Rectal smooth muscle tissue (tissue), 1 donor: Measurements from ENCODE around the gene TOR1A.
A peak's percentile ranks its signal among the peaks of the same experiment; 100 is the strongest.

ENCODE experiments used
- H3K27ac ChIP-seq: one replicate; pipeline ENCODE4 v1.7.0; 2013; ENCODE audit warnings: low read depth, low read length, inconsistent platforms
- H3K27me3 ChIP-seq: one replicate; pipeline ENCODE4 v1.7.0; 2013; ENCODE audit warnings: low read length; ENCODE audit not compliant: control insufficient read depth, insufficient read depth
- H3K36me3 ChIP-seq: one replicate; pipeline ENCODE4 v1.7.0; 2013; ENCODE audit warnings: low read length; ENCODE audit not compliant: control insufficient read depth, insufficient read depth
- H3K4me1 ChIP-seq: one replicate; pipeline ENCODE4 v1.7.0; 2013; ENCODE audit warnings: low read length; ENCODE audit not compliant: control insufficient read depth, insufficient read depth
- H3K4me3 ChIP-seq: one replicate; pipeline ENCODE4 v1.7.0; 2013; ENCODE audit warnings: low read length
- H3K9ac ChIP-seq: one replicate; pipeline ENCODE4 v1.7.0; 2013; ENCODE audit warnings: low read length

The TOR1A gene

DNA sequence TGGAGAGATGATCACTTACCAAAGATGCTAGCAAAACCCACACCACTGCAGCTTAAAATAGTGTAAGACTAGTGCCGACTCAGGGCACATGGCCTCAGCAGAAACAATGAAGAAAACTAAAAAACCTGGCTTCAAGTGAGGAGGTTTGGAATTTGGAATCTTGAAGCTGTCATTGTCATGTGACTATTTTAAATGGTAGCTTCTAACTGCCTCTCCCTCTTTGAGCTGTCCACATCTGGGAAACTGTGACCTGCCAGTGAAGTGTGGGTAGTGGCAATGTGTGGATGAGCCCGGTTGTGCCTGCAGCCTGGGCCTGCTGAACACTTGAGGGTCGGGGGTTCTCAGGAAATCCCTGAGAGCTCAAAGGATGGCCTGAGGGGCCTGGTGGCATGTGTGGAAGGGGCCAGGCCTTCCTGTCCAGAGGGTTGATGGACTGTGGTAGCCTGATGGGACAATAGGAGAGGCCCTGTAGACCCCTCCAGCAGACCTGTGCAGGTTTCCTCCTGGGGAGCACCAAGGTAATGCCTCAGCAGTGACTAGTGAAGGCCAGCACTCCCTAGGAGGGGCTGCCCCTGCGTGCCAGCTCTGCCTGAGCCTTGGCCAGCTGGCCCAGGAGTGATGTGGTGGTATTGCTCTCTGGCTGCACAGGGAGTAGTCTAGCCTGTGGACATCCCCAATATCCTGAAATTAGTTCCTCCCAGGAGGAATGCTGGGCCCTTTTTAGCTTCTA, 24.9 kb upstream of the TOR1A start:
- Histone ChIP-seq H3K4me1 (no peaks in the 10 kb centered on the region), H3K36me3 (peaks cover 15% of the 10 kb centered on the region), H3K27ac (no peak overlapping the region), H3K4me3 (no peak overlapping the region), H3K27me3 (no peaks in the 10 kb centered on the region), H3K9ac (no peak overlapping the region)

DNA sequence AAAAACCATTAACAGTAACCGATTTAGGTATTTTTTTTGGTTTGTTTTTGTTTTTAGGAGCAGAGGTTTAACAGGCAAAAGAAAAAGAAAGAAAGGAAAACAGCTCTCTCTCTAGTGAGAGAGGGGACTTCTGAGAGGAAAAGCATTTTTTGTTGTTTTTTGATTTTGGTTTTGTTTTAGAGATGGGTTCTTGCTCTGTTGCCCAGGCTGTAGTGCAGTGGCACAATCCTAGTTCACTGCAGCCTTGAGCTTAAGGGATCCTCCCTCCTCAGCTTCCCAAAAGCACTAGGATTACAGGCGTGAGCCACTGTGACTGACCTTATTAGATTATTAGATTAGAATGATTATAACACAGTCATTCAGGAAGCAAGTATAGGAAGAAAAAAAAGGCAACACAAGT, 21.4 kb upstream of the TOR1A start:
- H3K27ac ChIP-seq: no peak overlapping the region
- no peaks in the 10 kb centered on the region for H3K4me1 ChIP-seq
- no peak overlapping the region for H3K4me3 ChIP-seq
- no peaks in the 10 kb centered on the region for H3K27me3 ChIP-seq
- H3K36me3 ChIP-seq: no peaks in the 10 kb centered on the region
- no peak overlapping the region for H3K9ac ChIP-seq

GRCh38 chr9:129841071-129841470, 17.1 kb upstream of the TOR1A start:
- Histone ChIP-seq H3K27me3 (no peaks in the 10 kb centered on the region), H3K36me3 (no peaks in the 10 kb centered on the region), H3K9ac (no peak overlapping the region), H3K4me1 (peaks cover 2% of the 10 kb centered on the region), H3K27ac (no peak overlapping the region), H3K4me3 (no peak overlapping the region)

DNA sequence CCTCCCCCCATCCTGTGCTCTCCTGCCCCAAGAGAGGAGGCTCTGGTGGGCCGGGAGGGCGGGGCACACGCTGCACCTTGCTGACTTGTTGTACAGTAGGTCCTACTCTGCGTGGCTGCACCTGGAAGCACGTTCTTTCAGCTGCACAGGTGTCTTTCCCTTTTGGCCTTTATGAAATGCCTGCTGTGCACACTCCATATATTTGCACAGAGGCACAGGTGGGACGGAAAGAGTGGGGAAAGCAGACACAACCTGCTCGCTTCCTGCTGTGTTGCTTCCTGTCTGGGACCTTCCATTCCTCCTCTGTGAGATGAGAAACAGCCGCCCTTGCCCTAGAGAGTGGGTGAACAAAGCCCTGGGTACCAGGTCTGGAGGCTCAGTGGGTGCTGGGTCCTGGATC, 16.1 kb upstream of the TOR1A start:
- peaks cover 2% of the 10 kb centered on the region for H3K4me1 ChIP-seq
- H3K27ac ChIP-seq: no peak overlapping the region
- no peak overlapping the region for H3K9ac ChIP-seq
- H3K27me3 ChIP-seq: no peaks in the 10 kb centered on the region
- no peaks in the 10 kb centered on the region for H3K36me3 ChIP-seq
- no peak overlapping the region for H3K4me3 ChIP-seq

GRCh38 chr9:129839324-129840023, 15.5 kb upstream of the TOR1A start:
- no peaks in the 10 kb centered on the region for H3K36me3 ChIP-seq
- no peak overlapping the region for H3K27ac ChIP-seq
- H3K9ac ChIP-seq: no peak overlapping the region
- no peaks in the 10 kb centered on the region for H3K27me3 ChIP-seq
- H3K4me3 ChIP-seq: no peak overlapping the region
- H3K4me1 ChIP-seq: peaks cover 2% of the 10 kb centered on the region

- Histone ChIP-seq H3K36me3 (no peaks in the 10 kb centered on the region), H3K4me1 (peaks cover 2% of the 10 kb centered on the region), H3K27ac (no peak overlapping the region), H3K9ac (no peak overlapping the region), H3K27me3 (no peaks in the 10 kb centered on the region), H3K4me3 (no peak overlapping the region)
Observed at GRCh38 chr9:129838707-129839259, 14.8 kb upstream of the TOR1A start.

GRCh38 chr9:129836311-129837007, 12.5 kb upstream of the TOR1A start:
- no peaks in the 10 kb centered on the region for H3K36me3 ChIP-seq
- H3K4me1 ChIP-seq: peaks cover 2% of the 10 kb centered on the region
- H3K9ac ChIP-seq: no peak overlapping the region
- H3K4me3 ChIP-seq: peak overlapping the region; percentile 76
- H3K27ac ChIP-seq: peak overlapping the region; percentile 86
- H3K27me3 ChIP-seq: no peaks in the 10 kb centered on the region

- H3K4me1 ChIP-seq: peaks cover 2% of the 10 kb centered on the region
- no peaks in the 10 kb centered on the region for H3K36me3 ChIP-seq
- peak overlapping the region; percentile 76 for H3K4me3 ChIP-seq
- no peaks in the 10 kb centered on the region for H3K27me3 ChIP-seq
- H3K9ac ChIP-seq: peak overlapping the region; percentile 78
- H3K27ac ChIP-seq: peak overlapping the region; percentile 86
Observed at GRCh38 chr9:129835860-129836223, 11.9 kb upstream of the TOR1A start.

DNA sequence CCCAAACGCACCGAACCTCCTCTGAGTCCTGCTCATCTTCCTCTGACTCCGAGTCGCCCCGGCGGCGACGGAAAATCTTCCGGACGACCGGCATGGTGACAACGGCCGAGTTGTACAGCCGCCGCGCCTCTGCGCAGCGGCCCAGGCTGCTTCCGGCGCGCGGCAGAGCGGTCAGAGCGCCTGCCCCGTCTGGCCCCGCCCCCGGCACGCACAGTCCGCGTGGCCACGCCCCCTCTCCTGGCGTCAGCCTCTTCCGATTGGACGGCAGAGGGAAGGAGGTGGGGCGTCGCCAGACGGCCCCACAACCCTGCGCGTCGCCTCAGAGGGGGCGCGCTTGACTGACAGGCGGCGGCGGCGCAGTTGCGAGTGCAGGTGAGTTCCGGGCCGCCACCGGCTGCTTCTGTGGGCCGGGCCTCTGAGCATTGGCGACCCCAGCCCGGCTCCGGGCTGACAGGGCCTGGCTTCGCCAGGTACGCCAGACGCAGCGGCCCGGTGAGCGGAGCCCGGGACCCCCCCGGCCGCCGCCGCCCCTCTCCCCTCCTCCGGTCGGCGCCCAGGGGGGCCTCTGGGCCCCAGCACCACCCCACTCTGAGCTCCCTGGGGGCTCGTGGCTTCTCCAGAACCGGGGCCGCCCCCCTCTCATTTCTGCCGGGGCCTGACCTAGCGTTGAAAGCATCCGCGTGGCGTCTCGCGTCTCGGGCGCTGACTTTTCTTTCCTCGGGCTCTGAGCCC, 11.4 kb upstream of the TOR1A start, which contains the start of the genes C9orf78 and USP20:
Gene C9orf78, minus strand, starts transcription at position 148 of the 732 bp plus-strand sequence. Its CDS starts 54 bp downstream, at position 94.
Gene USP20, plus strand, starts transcription at position 331 of the 732 bp plus-strand sequence. CDS start 17,098 bp downstream, outside the sequence.
- peaks cover 2% of the 10 kb centered on the region for H3K4me1 ChIP-seq
- H3K36me3 ChIP-seq: no peaks in the 10 kb centered on the region
- peak within 1 kb of the TSS; percentile 98 for H3K4me3 ChIP-seq

DNA sequence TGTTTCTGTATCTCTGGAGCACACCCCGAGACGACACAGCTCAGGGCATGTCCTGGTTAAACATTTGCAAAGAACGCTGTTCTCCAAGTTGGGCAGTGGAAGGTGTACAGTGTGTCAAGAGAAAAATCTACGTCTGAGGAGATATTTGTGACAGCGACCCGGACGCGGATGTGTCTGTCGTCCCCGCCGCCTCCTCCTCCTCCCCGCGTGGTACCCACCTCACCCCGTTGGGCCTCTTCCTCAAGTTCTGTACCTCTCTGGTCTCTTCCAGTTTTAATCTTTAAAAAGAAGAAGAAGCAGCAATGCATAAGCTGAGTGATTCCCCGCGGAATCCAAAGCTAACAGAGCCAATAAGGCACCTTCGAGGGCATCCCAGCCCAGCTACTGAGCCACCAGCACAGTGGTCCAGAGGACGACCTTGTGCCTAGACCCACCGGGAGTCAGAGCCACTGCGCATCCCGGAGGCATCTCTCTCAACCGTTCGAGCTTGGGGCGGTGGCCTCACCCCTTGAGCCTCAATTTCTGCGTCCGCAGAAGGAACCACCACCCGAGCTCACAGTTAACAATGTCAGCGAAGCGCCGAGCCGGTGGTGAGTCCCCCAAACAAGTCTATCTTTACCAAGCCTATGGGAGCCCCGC, 10.7 kb upstream of the TOR1A start:
- H3K4me3 ChIP-seq: peak overlapping the region; percentile 98
- peaks cover 2% of the 10 kb centered on the region for H3K4me1 ChIP-seq
- H3K9ac ChIP-seq: peak overlapping the region; percentile 91
- no peaks in the 10 kb centered on the region for H3K27me3 ChIP-seq
- H3K36me3 ChIP-seq: peaks cover 2% of the 10 kb centered on the region
- peak overlapping the region; percentile 81 for H3K27ac ChIP-seq

More for the DNA sequence above, 11.4 kb upstream of the TOR1A start, which contains the start of the genes C9orf78 and USP20:
- H3K27me3 ChIP-seq: no peaks in the 10 kb centered on the region
- peak within 1 kb of the TSS; percentile 91 for H3K9ac ChIP-seq
- peak within 1 kb of the TSS; percentile 86 for H3K27ac ChIP-seq

GRCh38 chr9:129832982-129833381, 9.0 kb upstream of the TOR1A start:
- Histone ChIP-seq H3K4me3 (no peak overlapping the region), H3K9ac (no peak overlapping the region), H3K36me3 (peaks cover 9% of the 10 kb centered on the region), H3K27me3 (no peaks in the 10 kb centered on the region), H3K27ac (no peak overlapping the region), H3K4me1 (no peaks in the 10 kb centered on the region)
